Neutrophil (primary cell): Measurements from ENCODE around the gene S1PR3.

ENCODE experiments used
- H3K27ac ChIP-seq: fragments of 200-600 bp; sonication (generic); 2 replicates; pipeline ENCODE4 v1.5.1; 2016; ENCODE audit warnings: mild to moderate bottlenecking, moderate library complexity
- H3K27me3 ChIP-seq: fragments of 200-600 bp; sonication (generic); 2 replicates; pipeline ENCODE4 v1.6.0; 2016; ENCODE audit warnings: mild to moderate bottlenecking
- H3K36me3 ChIP-seq: fragments of 200-600 bp; sonication (generic); 2 replicates; pipeline ENCODE4 v1.5.1; 2017
- H3K4me1 ChIP-seq, 2 experiments: fragments of 200-600 bp in 1 of 2; sonication (generic) in 1 of 2; 1 replicate in 1 of 2; 2 replicates in 1 of 2; pipeline versions ENCODE4 v1.5.1 to v1.6.1; 2013 to 2016; ENCODE audit warnings: low read depth in 1 of 2, low read length in 1 of 2, mild to moderate bottlenecking in 1 of 2, moderate library complexity in 1 of 2; ENCODE audit not compliant: control insufficient read depth in 1 of 2, insufficient read depth in 1 of 2
- H3K4me3 ChIP-seq, 2 experiments: fragments of 200-600 bp in 1 of 2; sonication (generic) in 1 of 2; 1 replicate in 1 of 2; 2 replicates in 1 of 2; pipeline ENCODE4 v1.5.1; 2013 to 2016; ENCODE audit warnings: low read depth in 1 of 2, low read length in 1 of 2, mild to moderate bottlenecking in 1 of 2, moderate library complexity in 1 of 2
- H3K9me3 ChIP-seq: fragments of 200-600 bp; sonication (generic); 2 replicates; pipeline ENCODE4 v1.5.1; 2016
- TF ChIP-seq, protein P1 (sequence below): fragments of 200-600 bp; sonication (generic); IDR thresholded peaks from 2 replicates; pipeline ENCODE4 v1.5.1; 2016; ENCODE audit warnings: antibody characterized with exemption

The S1PR3 gene

DNA sequence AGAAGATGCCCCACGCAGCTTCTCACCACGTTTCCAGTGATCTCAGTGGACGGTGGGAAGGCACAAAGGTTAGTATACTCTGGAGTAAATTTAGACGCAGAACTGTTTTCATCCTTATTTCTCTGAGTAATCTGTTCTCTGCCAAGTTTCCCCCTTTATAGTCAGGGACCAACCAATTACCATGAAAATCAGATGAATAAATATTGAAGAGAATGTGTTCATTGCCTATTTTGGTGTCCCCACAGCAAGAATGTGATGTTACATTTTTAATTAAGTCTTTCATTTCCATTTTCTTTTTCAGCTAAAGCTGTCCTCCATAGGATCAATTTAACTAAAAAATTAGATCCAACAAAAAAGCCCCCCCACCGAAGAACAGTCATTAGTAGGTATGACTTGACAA lies 41.4 kb downstream of the S1PR3 start:
- Histone ChIP-seq H3K27me3 (peaks cover 42% of the 10 kb centered on the region), H3K9me3 (no peaks in the 10 kb centered on the region), H3K27ac (no peak overlapping the region), H3K4me3 (no peak overlapping the region), H3K4me1 (peaks cover 12 to 16% of the 10 kb centered on the region in 2 experiments), H3K36me3 (no peaks in the 10 kb centered on the region)
- TF ChIP-seq, protein P1, sequence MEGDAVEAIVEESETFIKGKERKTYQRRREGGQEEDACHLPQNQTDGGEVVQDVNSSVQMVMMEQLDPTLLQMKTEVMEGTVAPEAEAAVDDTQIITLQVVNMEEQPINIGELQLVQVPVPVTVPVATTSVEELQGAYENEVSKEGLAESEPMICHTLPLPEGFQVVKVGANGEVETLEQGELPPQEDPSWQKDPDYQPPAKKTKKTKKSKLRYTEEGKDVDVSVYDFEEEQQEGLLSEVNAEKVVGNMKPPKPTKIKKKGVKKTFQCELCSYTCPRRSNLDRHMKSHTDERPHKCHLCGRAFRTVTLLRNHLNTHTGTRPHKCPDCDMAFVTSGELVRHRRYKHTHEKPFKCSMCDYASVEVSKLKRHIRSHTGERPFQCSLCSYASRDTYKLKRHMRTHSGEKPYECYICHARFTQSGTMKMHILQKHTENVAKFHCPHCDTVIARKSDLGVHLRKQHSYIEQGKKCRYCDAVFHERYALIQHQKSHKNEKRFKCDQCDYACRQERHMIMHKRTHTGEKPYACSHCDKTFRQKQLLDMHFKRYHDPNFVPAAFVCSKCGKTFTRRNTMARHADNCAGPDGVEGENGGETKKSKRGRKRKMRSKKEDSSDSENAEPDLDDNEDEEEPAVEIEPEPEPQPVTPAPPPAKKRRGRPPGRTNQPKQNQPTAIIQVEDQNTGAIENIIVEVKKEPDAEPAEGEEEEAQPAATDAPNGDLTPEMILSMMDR, result no peak

GRCh38 chr9:89036383-89036782 lies 45.1 kb downstream of the S1PR3 start:
- H3K27ac ChIP-seq, result no peak overlapping the region
- no peak overlapping the region for H3K4me3 ChIP-seq
- TF ChIP-seq, protein P1, result no peak
- no peaks in the 10 kb centered on the region for H3K36me3 ChIP-seq
- H3K4me1 ChIP-seq, result peaks cover 12 to 14% of the 10 kb centered on the region in 2 experiments
- no peaks in the 10 kb centered on the region for H3K9me3 ChIP-seq
- H3K27me3 ChIP-seq, result peaks cover 43% of the 10 kb centered on the region

GRCh38 chr9:89036891-89037290 lies 45.6 kb downstream of the S1PR3 start:
- Histone ChIP-seq H3K4me3 (no peak overlapping the region), H3K27ac (no peak overlapping the region), H3K27me3 (peaks cover 41% of the 10 kb centered on the region), H3K36me3 (no peaks in the 10 kb centered on the region), H3K4me1 (peaks cover 12 to 14% of the 10 kb centered on the region in 2 experiments), H3K9me3 (no peaks in the 10 kb centered on the region)
- TF ChIP-seq, protein P1, result no peak

GRCh38 chr9:89037346-89037745 lies 46.1 kb downstream of the S1PR3 start:
- peaks cover 37% of the 10 kb centered on the region for H3K27me3 ChIP-seq
- no peaks in the 10 kb centered on the region for H3K9me3 ChIP-seq
- H3K4me3 ChIP-seq, result no peak overlapping the region
- H3K4me1 ChIP-seq, result peaks cover 12 to 14% of the 10 kb centered on the region in 2 experiments
- H3K27ac ChIP-seq, result no peak overlapping the region
- TF ChIP-seq, protein P1, result no peak
- no peaks in the 10 kb centered on the region for H3K36me3 ChIP-seq

DNA sequence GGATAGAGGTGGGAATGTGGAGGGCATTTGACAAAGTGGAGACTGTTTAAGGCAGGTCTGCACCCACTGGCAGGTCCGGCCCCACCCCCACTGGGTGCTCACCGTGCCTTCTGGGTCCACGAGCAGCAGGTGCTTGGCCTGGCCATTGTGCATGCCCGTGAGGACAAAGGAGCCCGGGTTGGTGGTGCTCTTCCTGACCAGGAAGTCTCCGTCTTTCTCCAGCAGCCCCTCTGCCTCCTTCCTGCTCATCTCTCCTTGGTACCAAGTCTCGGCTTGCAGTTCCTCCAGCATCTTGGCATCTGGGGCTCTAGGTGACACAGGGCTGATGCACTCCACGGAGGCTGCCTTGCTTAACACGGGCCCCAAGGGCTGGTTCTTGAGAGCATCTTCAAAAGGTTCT lies 46.6 kb downstream of the S1PR3 start:
- no peaks in the 10 kb centered on the region for H3K9me3 ChIP-seq
- H3K36me3 ChIP-seq, result no peaks in the 10 kb centered on the region
- H3K4me1 ChIP-seq, result peaks cover 12 to 14% of the 10 kb centered on the region in 2 experiments
- H3K4me3 ChIP-seq, result no peak overlapping the region
- H3K27me3 ChIP-seq, result peaks cover 34% of the 10 kb centered on the region
- TF ChIP-seq, protein P1, result no peak
- no peak overlapping the region for H3K27ac ChIP-seq
